NCI-H1436 (cell line): ENCODE data around the gene LGI2.
A peak's percentile ranks its signal among the peaks of the same experiment; 100 is the strongest.

Experiments used
- DNase-seq: peaks from one replicate; lab custom pipeline; 2025; lab: John Stamatoyannopoulos, UW

The LGI2 gene

DNA sequence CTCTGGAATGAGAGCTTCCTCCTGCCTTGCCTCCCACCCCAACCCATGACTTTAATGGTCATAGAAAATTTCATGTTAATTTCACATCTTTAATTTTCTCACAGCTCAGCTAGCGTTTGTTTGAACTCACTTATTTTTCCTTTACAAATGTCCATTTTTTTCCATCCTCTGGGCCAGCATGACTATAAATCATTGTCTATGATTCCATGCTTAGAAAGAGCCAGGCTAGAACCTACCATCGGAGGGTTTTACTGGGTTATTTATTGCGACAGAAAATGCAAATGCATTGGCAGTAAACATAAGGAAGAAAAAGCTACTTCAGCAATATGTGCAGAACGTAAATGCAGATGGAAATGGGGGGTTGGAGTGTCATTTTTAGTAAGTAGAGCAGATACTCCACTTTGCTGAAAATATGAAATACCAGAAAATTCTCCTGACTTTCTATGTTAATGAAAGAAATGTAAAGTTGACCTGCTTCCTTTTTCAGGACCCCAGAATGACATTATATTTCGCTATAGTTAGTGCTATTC is 37.1 kb downstream of the LGI2 start:
- DNase-seq = no peak

DNA sequence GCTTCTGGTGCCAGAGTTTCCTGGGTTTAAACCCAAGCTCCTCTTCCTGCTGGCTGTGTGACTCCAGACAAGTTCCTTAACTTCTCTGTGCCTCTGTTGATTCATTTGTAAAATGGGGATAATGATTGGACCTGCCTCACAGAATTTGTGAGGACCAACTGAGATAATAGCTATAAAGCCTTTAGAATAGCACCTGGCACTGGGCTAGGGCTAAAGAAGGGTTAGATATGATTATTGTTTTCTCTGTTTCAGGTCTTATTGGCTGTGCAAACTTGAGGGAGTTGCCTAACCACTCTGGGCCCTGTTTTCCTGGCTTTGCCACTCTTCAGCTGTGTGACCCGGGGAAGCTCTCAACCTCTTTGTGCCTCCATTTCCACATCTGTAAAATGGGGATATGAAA is 37.8 kb downstream of the LGI2 start:
- no peak for DNase-seq

DNA sequence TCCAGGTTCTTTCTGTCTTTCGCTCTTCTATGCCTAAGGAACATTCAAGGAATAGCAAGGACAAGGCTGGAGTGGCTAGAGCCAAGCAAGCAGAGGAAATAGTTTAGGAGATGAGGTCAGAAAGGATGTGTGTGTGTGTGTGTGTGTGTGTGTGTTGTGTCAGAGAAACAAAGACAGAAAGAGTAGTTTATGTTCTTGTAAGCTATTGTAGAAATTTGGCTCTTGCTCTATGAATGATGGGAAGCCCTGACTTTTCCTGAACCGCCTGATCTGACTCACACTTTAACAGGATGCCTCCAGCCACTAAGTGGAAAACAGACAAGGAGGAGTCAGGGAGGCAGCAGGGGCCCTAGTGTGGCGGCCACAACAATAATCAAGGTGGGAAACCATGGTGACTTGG is 39.7 kb downstream of the LGI2 start:
- DNase-seq = no peak

DNA sequence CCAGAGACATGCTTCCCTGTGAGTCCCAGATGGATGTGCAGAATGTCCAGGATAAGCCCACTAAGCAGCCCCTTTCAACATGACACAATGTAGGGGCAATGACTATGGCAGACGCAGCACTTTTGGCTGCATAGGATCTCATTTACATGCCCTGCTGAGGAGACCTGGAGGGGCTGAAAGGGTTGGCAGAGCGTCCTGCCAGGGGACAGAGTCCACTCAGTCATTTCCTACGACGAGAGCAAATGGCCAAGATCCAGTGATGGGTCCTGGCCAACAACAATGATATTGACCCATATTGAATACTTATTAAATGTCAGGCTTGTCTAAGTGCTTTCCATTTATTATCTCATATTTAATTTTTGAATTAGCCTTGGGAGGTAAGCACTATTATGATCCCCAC is 41.4 kb downstream of the LGI2 start:
- no peak for DNase-seq

DNA sequence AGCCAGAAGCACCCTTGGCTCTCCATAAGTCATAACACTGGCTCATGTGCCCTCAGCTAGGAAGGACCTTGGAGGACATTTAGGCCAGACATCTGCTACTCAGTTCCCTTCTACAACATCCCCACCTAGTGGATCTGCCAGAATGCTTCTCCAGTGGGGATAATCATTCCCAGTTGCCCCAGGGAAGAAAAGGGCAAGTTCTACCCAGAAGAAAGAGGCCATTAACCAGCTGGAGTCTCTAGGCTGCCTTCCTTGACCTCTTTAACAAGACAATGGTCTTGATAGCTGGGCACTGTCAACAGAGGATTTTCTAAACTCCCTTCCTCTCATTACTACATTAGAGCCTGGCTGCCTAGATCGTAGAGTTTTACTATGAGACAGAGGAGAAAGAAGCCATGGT is 42.0 kb downstream of the LGI2 start:
- DNase-seq = no peak

DNA sequence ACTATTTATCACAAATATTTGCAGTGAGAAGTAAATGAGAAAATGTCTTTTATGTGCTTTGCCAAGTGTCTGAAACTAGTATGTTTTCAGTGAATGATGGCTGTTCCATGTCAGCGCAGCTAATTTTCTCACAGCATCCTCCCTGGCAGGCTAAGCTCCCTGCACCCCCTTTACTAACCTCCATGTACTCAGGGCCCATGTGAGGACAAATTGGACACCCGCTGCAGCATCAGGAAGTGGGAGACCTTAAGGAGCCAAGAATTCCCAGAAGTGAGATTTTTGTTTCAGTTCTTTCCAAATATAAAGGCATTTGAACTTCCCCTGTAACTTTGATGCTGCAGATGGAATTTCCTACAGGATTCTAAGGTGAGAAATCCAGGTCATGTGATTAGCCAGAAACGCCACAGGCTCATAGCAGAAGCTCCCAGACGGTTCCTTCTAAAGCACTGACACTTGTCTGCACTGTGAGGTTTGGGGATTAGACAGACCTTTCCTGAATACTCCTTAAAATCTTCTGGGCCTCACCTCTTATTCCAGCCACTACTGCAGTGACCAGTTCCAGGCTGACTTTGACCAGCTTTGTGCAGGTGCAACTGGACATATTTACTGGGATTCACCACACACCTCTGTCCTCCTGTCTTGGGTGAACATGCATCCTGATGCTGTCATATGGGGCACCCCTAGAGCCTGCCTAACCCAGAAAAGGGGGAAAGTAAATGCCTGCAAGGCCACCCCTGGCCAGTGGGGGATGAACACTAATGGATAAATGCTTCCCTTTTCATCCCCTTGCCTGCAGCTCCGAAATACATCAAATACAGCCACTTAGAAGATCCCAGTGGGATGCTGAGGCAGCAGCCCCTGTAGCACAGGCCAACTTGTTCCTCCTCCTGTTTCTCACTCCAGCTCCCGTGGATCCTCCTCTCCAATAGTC is 45.9 kb downstream of the LGI2 start:
- no peak for DNase-seq

DNA sequence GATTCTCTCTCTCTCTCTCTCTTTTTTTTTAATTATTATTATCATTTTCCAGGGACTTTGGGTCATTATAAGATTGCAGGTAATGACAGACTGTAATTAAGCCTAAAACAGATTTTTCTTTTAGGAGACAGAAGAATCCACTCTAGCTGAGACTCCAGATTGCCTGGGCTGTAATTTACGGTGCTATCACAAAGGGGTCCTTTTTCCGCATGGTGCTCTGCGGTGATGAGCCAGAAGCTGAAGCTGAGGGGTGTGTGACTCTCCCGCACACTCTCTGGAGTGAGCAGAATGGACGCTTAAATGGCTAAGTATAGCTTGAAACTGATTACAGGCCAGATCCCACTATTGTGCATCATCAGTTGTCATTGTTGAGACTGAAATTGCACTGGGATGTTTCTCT is 50.0 kb downstream of the LGI2 start:
- DNase-seq = no peak

DNA sequence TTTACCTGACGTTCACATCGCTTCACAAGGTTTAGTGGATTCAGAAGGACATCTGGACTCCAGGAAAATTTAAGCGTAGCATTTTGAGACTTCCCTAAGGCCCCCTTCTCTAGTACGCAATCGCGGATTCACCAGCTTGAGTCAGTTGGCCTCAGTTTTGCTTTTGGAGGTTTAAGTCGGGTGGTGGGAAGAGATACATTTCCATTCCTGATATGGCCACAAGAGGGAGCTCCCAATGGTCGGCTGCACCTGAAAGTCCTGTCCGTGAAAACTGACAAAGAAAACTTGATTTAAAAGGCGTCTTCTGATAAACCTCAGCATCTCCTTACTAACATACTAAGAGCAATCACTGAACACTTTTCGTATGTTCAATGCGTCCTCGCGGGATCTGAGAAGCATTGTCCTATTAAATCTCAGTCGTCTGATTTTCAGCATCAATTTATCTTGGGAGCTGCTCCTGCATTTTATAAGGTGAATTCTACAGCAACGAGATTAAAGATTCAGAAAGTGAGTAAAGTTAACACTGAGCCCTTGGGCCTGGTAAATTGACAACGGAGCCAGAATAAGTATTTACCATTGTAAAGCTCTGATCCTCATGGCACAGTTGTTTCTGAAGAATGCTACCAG is 50.6 kb downstream of the LGI2 start:
- peak; percentile 42 for DNase-seq

DNA sequence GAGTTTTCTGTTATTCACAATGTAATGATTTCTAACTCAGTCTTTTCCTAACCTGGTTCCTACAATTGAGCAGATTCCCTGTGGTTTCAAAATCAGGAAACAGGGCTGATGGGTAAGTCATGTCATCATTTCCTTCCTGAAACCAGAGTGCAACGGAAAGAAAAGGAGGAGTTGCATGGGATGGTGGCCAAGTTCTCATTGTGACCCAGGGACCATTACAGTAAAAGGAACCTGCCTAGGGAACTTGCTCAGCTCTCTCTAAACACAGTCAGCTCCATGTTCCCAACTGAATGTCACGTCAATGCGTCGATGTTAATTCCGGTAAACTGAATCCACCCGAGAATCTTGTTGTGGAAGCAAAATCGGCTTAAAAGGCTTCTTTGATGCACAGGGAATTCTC is 51.2 kb downstream of the LGI2 start:
- DNase-seq = no peak

DNA sequence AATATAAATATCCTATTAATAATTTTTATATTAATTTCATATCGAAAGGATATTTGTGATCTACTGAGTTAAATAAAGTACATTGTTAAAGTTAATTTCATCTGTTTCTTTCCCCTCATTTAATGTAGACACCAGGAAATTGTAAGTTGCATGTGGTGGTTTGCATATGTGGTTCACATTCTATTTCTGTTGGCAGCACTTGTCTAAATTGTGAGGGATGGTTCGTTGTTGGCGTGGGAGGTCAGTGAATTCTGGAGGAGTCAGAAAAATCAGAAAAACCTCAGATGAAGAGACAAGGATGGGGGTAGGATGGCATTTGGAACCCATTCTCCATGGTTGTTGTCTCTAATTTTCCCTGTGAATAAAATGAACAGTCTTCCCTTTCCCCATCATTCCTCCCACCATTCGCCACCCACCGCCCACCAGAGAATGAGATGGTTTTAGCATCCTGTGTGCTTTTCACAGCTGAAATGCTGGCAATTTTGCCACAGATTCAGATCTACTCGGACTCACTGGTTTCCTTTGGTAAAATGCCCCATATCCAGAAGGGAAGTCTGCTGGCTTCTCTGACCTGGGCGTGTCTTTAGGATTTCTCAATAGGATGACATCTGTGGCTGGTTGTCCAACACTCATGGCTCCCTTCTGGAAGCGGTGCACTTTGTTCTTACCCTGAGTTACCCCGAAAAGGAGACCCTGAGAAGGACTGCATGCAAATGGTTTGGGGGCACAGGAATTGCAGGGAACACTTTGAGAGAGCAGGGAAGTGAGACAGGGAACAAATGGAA is 52.3 kb downstream of the LGI2 start:
- DNase-seq = no peak

DNA sequence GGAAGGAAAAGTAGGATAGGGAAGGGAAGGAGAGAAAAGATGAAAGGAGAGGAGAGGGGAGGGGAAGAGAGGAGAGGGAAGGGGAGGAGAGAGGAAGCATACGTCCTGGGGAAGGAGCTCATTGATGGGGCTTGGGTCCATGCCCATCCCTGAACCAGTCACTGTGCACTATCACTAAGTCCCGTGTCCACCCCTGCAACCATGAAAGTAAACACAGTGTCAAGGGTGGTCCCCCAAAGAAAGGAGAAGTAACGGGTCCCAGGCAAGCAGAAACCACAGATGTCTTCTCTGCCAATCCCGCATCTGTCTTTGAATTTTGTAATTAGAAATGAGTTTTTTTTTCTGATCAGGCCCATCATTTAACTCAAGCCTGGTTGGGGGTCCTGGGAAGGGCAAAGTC is 55.2 kb downstream of the LGI2 start:
- DNase-seq = no peak

DNA sequence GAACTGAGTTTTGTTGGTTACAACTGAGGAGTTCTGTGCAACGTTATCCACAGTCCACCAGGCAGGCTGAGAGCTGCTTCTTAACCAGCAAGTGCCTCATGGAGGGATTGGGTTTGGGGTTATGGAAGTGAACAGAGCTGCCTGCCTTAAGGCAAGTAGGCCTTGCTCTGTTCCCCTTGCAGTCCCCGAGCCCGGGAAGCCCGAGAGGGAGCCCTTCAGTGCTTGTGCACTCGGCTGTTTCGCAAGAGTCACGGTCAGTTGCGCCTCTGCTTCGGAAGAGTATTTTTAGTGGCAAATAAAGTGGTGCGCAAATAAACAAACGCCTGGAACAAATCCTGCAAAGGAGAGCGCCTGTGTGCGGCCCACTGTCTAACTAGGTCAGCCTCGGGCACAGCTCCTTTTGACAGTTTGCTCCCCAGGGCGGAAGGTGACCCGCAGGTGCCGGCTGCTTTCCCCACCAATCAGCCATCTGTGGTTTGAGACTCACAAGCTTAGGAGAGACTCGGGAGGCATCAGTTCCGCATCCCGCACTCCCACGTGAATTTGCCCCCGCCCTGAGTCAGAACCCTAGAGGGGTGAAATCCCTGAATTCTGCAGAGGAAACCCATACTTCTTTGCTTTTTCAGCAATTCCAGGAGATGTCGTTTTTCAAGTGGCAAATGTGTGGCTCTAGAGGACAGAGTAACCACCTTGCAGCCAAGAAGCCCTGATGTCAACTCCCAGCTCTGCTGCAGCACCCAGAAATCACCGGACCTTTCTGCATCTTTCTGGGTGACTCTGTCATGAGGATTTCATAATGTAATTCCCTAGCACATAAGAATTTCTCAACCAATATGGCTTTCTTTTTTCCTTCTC is 56.8 kb downstream of the LGI2 start:
- DNase-seq = no peak

DNA sequence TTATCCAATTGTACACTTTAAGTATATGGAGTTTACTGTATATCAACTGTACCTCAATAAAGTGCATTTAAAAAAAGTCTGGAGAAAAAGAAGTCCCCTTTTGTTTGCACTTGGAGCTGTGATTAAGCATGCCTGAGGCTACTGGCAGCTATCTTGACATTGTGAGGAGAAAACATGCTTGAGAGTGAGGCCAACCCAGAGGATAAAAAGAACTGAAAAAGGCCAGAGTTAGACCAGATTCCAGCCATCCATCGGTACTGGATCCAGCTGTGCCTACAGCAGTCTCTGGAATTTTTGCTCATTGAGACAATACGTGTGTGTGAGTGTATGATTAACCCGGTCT is 57.4 kb downstream of the LGI2 start:
- DNase-seq = no peak

DNA sequence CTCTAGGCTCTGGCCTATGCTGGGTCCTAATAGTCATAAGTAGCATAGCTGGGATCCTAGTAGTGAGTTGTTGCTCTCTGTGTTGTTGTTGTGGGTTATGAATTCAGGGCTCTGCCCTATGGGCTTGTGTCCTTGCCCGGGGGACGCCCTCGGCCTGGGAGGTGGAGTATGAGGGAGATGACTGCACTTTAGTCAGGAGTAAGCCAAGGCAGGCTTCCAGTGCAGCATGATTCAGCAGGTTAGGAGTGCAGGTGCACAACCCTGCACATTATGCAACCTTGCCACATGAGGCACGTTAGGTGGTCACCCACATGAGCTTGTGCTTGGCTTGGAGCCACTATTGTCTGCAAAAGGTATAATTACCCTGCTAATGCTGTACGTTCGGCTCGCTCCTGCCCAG is 59.6 kb downstream of the LGI2 start:
- no peak for DNase-seq

DNA sequence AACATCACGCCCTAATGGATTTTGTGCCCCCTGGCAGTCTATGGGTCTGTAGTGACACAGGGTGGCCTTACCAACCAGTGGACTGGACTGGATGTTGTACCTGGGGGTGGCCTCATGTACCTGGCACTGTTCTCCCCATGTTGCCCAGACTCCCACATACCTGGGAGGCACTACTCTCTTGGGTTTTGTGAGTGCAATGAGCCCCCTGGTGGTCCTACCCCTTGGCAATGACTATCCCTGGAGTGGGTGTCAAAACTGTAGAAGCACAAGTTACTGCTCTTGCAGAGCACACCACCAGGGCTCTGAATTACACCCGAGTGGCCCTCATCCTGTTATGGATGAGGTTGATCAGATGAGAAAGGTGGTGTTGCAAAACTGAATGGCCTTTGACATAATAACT is 60.1 kb downstream of the LGI2 start:
- no peak for DNase-seq

DNA sequence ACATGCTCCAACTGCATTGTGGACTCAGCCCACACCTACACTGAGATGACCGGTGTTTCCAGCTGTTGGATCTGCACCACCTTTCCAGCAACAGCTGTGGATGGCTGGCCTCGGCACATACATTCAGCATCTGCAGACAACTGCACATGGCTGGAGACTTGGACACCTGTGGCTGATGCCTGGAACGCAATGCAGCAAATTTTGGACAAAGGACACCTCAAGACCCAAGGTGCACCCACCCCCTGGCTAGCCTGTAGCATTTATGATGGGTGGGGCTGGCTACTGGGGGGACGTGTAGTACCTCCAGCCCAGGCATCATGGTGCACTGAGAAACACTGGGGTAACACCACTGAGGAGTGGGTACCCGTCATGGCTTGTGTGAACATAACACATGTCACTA is 60.6 kb downstream of the LGI2 start:
- no peak for DNase-seq

DNA sequence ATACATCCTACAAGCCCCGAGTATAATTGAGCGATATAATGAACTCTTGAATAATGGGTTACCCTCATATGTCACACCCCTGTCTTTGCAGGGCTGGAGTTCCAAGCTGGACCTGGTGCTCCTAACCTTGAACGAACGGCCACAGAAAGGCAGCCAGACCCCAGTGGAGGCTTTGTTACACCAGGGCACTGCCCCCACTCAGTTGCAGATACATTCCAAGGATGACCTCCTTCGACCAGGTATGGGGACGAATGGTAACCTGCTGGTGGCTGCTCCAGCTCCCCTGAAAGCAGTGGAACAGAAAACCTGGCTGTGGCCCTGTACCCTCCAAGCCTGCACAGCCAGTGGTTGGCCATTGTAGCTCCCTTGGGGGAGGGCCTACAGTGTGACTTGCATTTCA is 61.3 kb downstream of the LGI2 start:
- DNase-seq = no peak

DNA sequence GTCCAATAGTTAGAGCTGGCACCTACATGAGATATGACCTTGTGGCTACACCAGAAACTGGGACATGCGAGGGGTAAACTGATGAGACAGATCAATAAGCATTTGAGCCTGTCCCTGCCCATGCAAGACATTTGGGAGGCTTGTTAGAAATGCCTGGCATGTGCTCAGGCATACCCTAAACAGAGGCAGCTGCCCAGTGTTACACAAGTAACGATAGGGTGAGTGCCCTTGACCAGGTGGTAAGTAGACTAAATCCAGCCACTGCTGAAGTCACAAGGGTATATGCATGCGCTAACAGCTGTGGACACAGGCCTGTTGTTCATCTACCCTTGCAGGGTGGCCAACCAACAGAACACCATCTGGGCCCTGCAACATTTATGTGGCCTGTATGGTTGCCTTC is 61.8 kb downstream of the LGI2 start:
- DNase-seq = no peak

DNA sequence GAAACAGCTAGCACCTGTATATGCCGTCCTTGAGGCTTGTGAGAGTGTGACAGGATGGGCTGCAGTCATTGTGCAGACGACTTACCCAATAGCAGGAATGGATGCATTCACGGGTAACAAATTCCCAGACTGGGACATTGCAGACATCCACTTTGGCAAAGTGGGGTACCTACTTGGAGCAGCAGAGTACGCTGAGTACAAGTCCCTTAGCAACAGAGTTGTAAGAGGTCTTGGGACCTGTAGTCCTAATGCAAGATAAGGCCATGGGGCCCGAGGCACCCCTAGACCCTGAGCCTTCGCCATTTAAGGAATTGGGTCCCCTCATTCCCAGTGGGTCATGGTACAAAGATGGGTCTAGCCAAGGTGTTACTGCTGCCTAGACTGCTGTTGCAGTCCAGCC is 62.5 kb downstream of the LGI2 start:
- DNase-seq = no peak

DNA sequence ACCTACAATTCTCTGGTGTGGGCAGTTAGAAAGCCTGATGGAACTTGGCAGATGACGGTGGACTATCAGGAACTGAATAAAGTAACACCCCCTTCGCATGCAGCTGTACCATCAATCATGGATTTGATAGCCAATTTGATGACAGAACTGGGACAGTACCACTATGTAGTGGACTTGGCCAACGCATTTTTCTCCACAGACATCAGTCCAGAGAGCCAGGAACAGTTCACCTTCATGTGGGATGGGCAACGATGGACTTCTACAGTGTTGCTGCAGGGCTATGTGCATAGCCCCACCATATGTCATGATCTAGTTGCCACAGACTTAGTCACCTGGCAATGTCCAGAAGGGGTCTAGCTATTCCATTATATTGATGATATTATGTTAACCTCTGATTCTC is 63.4 kb downstream of the LGI2 start:
- no peak for DNase-seq

DNA sequence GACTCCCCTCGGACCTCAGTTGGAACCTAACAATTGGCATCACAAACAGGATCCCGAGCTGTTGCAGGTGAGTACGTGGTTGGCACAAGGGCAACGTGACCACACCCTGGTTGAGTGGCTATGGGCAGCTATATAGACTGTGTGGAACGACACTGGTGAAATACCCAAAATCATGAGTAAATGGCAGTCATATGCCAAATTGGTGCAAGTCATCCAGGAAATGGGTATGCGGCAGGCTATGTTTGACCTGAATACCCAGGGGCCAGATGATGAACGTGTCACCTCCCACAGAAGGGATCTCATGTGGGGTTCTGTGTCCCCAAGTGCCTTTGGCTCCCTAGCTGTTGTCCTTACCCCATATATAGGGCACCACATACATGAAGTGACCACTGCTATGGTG is 64.7 kb downstream of the LGI2 start:
- DNase-seq = no peak

DNA sequence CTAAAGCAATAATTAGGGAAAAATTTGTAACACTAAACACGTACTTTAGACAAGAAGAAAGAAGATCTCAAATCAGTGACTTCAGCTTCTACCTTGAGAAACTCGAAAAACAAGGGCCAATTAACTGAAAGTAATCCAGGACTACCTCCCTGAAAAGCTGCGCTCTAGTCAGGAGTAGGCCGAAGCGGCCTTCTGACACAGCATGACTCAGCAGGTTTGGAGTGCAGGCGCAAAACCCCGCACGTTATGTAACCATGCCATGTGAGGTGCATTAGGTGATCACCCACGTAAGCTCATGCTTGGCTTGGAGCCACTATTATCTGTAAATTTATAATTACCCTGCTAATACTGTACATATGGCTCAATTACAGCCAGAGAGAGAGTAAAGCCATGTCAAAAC is 65.1 kb downstream of the LGI2 start:
- no peak for DNase-seq
